ENCODE data around the gene TPCN1. TPM values are rescaled to one million over a fixed set of nuclear protein-coding genes. Genes with fewer than 3 reads are reported as not detected.

Gene TPCN1
- total and polyA plus RNA-seq, 2 experiments from 2014 or later = 16.9 to 32.1 TPM

- H3K9me3 ChIP-seq (ENCODE audit: low read depth) = no peaks in the 10 kb centered on the region
- H3K79me2 ChIP-seq = no peaks in the 10 kb centered on the region
- TF ChIP-seq CTCF (IDR thresholded peaks at IDR 0.05; ENCODE audit: poor library complexity) = no peak
- no peak for DNase-seq (ENCODE audit: low spot score)
- no peaks in the 10 kb centered on the region for H3K4me1 ChIP-seq (ENCODE audit: insufficient read depth)
- no peaks in the 10 kb centered on the region for H4K20me1 ChIP-seq (ENCODE audit: insufficient read depth, poor library complexity, severe bottlenecking)
- no peaks in the 10 kb centered on the region for H3K27me3 ChIP-seq
- no peaks in the 10 kb centered on the region for H3K9me2 ChIP-seq (replicated peaks; ENCODE audit: insufficient read depth)
- WGBS (ENCODE audit: low lambda C conversion rate, missing lambda C conversion rate) = 96% methylated on average over 18 of the region's 19 CpGs
- no peak overlapping the region for H2AFZ ChIP-seq
- H3K36me3 ChIP-seq (replicated peaks; ENCODE audit: insufficient read depth, low read depth) = no peaks in the 10 kb centered on the region
- no peak overlapping the region for H3K27ac ChIP-seq
- H3K4me3 ChIP-seq = no peak overlapping the region
- H3K4me2 ChIP-seq = no peak overlapping the region
Observed at GRCh38 chr12:113287899-113288282, 66.6 kb downstream of the TPCN1 start.

GRCh38 chr12:113289361-113289760 is 68.1 kb downstream of the TPCN1 start:
- DNase-seq (ENCODE audit: low spot score) = no peak
- no peaks in the 10 kb centered on the region for H3K79me2 ChIP-seq
- H3K4me1 ChIP-seq (ENCODE audit: insufficient read depth) = no peaks in the 10 kb centered on the region
- H3K9me2 ChIP-seq (replicated peaks; ENCODE audit: insufficient read depth) = no peaks in the 10 kb centered on the region
- no peaks in the 10 kb centered on the region for H3K27me3 ChIP-seq
- no peaks in the 10 kb centered on the region for H3K9me3 ChIP-seq (ENCODE audit: low read depth)
- H3K36me3 ChIP-seq (replicated peaks; ENCODE audit: insufficient read depth, low read depth) = no peaks in the 10 kb centered on the region
- H4K20me1 ChIP-seq (ENCODE audit: insufficient read depth, poor library complexity, severe bottlenecking) = no peaks in the 10 kb centered on the region
- no peak overlapping the region for H2AFZ ChIP-seq
- no peak for TF ChIP-seq CTCF (IDR thresholded peaks at IDR 0.05; ENCODE audit: poor library complexity)
- no peak for TF ChIP-seq EZH2 (IDR thresholded peaks at IDR 0.05; ENCODE audit: borderline replicate concordance)
- WGBS (ENCODE audit: low lambda C conversion rate, missing lambda C conversion rate) = 79% methylated on average over 2 of the region's 2 CpGs
- H3K27ac ChIP-seq = no peak overlapping the region
- no peak overlapping the region for H3K4me3 ChIP-seq
- no peak overlapping the region for H3K4me2 ChIP-seq

DNA sequence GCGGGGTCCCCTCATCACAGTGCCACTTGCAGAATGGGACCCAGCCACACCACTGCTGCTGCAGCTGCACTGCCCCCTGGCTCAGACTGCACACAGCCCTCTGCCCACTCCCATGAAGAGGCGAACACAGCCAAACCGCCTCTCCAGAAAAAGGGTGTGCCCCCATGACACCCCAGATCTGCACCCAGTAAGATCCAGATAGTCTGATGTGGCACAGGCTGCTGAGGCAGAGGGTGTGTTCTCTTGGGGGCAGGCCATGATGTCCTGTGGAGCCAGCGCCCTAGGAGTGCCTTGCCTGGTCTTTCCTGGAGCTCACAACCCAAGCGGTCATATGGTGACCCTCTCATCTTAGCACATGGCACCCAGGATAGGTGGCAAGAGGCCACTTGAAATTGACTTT is 69.2 kb downstream of the TPCN1 start:
- Histone ChIP-seq H2AFZ (no peak overlapping the region), H3K36me3 (replicated peaks; ENCODE audit: insufficient read depth, low read depth) (no peaks in the 10 kb centered on the region), H3K9me3 (ENCODE audit: low read depth) (no peaks in the 10 kb centered on the region), H3K4me2 (no peak overlapping the region), H3K27me3 (no peaks in the 10 kb centered on the region), H4K20me1 (ENCODE audit: insufficient read depth, poor library complexity, severe bottlenecking) (no peaks in the 10 kb centered on the region), H3K9me2 (replicated peaks; ENCODE audit: insufficient read depth) (no peaks in the 10 kb centered on the region), H3K79me2 (no peaks in the 10 kb centered on the region), H3K27ac (no peak overlapping the region), H3K4me1 (ENCODE audit: insufficient read depth) (no peaks in the 10 kb centered on the region), H3K4me3 (no peak overlapping the region)
- TF ChIP-seq CTCF (IDR thresholded peaks at IDR 0.05; ENCODE audit: poor library complexity) (no peak), EZH2phosphoT487 (IDR thresholded peaks at IDR 0.05; ENCODE audit: low read depth, severe bottlenecking, unreplicated experiment) (no peak), EZH2 (IDR thresholded peaks at IDR 0.05; ENCODE audit: borderline replicate concordance) (no peak)
- WGBS (ENCODE audit: low lambda C conversion rate, missing lambda C conversion rate) = 97% methylated on average over 5 of the region's 5 CpGs
- DNase-seq (ENCODE audit: low spot score) = no peak

- no peaks in the 10 kb centered on the region for H3K4me1 ChIP-seq (ENCODE audit: insufficient read depth)
- no peak for DNase-seq (ENCODE audit: low spot score)
- H3K36me3 ChIP-seq (replicated peaks; ENCODE audit: insufficient read depth, low read depth) = no peaks in the 10 kb centered on the region
- no peak overlapping the region for H3K4me2 ChIP-seq
- no peaks in the 10 kb centered on the region for H4K20me1 ChIP-seq (ENCODE audit: insufficient read depth, poor library complexity, severe bottlenecking)
- H3K27ac ChIP-seq = no peak overlapping the region
- H3K79me2 ChIP-seq = no peaks in the 10 kb centered on the region
- H3K27me3 ChIP-seq = no peaks in the 10 kb centered on the region
- H2AFZ ChIP-seq = no peak overlapping the region
- H3K9me3 ChIP-seq (ENCODE audit: low read depth) = no peaks in the 10 kb centered on the region
- no peak for TF ChIP-seq EZH2 (IDR thresholded peaks at IDR 0.05; ENCODE audit: borderline replicate concordance)
- TF ChIP-seq CTCF (IDR thresholded peaks at IDR 0.05; ENCODE audit: poor library complexity) = no peak
- no peak for TF ChIP-seq EZH2phosphoT487 (IDR thresholded peaks at IDR 0.05; ENCODE audit: low read depth, severe bottlenecking, unreplicated experiment)
- no peaks in the 10 kb centered on the region for H3K9me2 ChIP-seq (replicated peaks; ENCODE audit: insufficient read depth)
- 91% methylated on average over 13 of the region's 17 CpGs for WGBS (ENCODE audit: low lambda C conversion rate, missing lambda C conversion rate)
- H3K4me3 ChIP-seq = no peak overlapping the region
Observed at GRCh38 chr12:113291586-113291985, 70.3 kb downstream of the TPCN1 start.

Measured in hepatocyte (in vitro differentiated cells).